Panc1 (cell line): Measurements from ENCODE around the gene MRTFA. TPM values are rescaled to one million over a fixed set of nuclear protein-coding genes. Genes with fewer than 3 reads are reported as not detected.
"Not testable (repeated sequence)": the region's sequence is repeated elsewhere in the genome, so short reads cannot be mapped to it uniquely, and the experiment has no call there.

Source experiments
- ATAC-seq: fragments of 200-7000 bp; cut with Tn5 transposase; 2 replicates; pipeline ENCODE4 v1.9.1; 2020; ENCODE audit warnings: mild to moderate bottlenecking, moderate library complexity
- BruUV-seq: library from RNA; stranded (reverse); fragments of 400-500 nt; replicated peaks from 2 replicates; lab custom pipeline; 2021; lab: Mats Ljungman, UMichigan
- CTCF ChIA-PET: fragments of 300-600 bp; sonication (Branson Sonifier 250); formaldehyde crosslinking; loops from one replicate; lab custom pipeline; 2022; ENCODE audit warnings: antibody characterized with exemption; lab: Charles Lee
- POLR2A ChIA-PET: fragments of 300-600 bp; sonication (Branson Sonifier 250); formaldehyde crosslinking; loops from one replicate; lab custom pipeline; 2022; ENCODE audit warnings: antibody characterized with exemption; lab: Charles Lee
- DNase-seq: peaks from one replicate; pipeline ENCODE4 v3.0.0-alpha.2; 2010; ENCODE audit warnings: low read depth, low spot score
- H3K27ac ChIP-seq: 2 replicates; pipeline ENCODE4 v1.5.1; 2011; ENCODE audit warnings: mild to moderate bottlenecking, low read length, inconsistent platforms
- H3K27me3 ChIP-seq: fragments of 200-500 bp; sonication (Bioruptor generic); 2 replicates; pipeline ENCODE4 v1.6.0; 2014; ENCODE audit warnings: low read length, inconsistent platforms; ENCODE audit not compliant: control insufficient read depth, insufficient read depth
- H3K36me3 ChIP-seq: fragments of 200-500 bp; sonication (Bioruptor generic); 2 replicates; pipeline ENCODE4 v1.5.1; 2014; ENCODE audit warnings: inconsistent platforms, mild to moderate bottlenecking, low read length, moderate library complexity; ENCODE audit not compliant: control insufficient read depth, insufficient read depth
- H3K4me1 ChIP-seq: 2 replicates; pipeline ENCODE4 v1.5.1; 2011; ENCODE audit warnings: inconsistent platforms, mild to moderate bottlenecking, low read length, moderate library complexity; ENCODE audit not compliant: control insufficient read depth, insufficient read depth
- H3K4me3 ChIP-seq, 2 experiments: 2 replicates each; pipeline ENCODE4 v1.5.1; 2011 to 2012; ENCODE audit warnings: low read depth in 2 of 2, low read length in 2 of 2, mild to moderate bottlenecking in 2 of 2, inconsistent platforms in 1 of 2, moderate library complexity in 1 of 2
- H3K9me3 ChIP-seq: fragments of 200-500 bp; sonication (Bioruptor generic); 2 replicates; pipeline ENCODE4 v1.5.1; 2014; ENCODE audit warnings: low read depth, mild to moderate bottlenecking, inconsistent platforms, low read length, moderate library complexity; ENCODE audit not compliant: control insufficient read depth, insufficient read depth
- POLR2AphosphoS5 ChIP-seq: IDR thresholded peaks from 2 replicates; pipeline ENCODE4 v1.6.1; 2012; ENCODE audit warnings: mild to moderate bottlenecking, low read depth, low read length, moderate library complexity
- SIN3A ChIP-seq: IDR thresholded peaks from 2 replicates; pipeline ENCODE4 v1.6.1; 2012; ENCODE audit warnings: low read depth, mild to moderate bottlenecking, low read length, moderate library complexity, borderline replicate concordance; ENCODE audit not compliant: insufficient read depth
- TCF7L2 ChIP-seq: IDR thresholded peaks from 2 replicates; pipeline ENCODE4 v1.6.1; 2011; ENCODE audit warnings: mild to moderate bottlenecking, low read depth, low read length, inconsistent platforms
- in situ Hi-C: cut with HindIII; loops from 2 replicates; pipeline ENCODE4 v1.10.0; 2016; ENCODE audit warnings: low sequenced_read_pairs, low pct_unique_long_range_greater_than_20kb
- intact Hi-C: fragments of 100-400 bp; cut with micrococcal nuclease; formaldehyde crosslinking; loops from one replicate; pipeline ENCODE4 v1.10.0; 2022; ENCODE audit not compliant: unreplicated experiment
- total RNA-seq: library from RNA; stranded (reverse); gene quantifications from one replicate; pipeline ENCODE4 v1.2.1, GENCODE V29; 2021; ENCODE audit not compliant: unreplicated experiment
- TF ChIP-seq, protein P1 (sequence below), 2 experiments: IDR thresholded peaks; 2 replicates each; pipeline ENCODE4 v1.6.1; 2011 to 2012; ENCODE audit warnings: low read depth in 2 of 2, control low read depth in 1 of 2, low read length in 1 of 2, mild to moderate bottlenecking in 1 of 2, moderate library complexity in 1 of 2; ENCODE audit not compliant: insufficient read depth in 1 of 2
- TF ChIP-seq, protein P2 (sequence below): fragments of 450-650 bp; IDR thresholded peaks from 2 replicates; pipeline ENCODE4 v1.5.1; 2017; ENCODE audit warnings: mild to moderate bottlenecking

MRTFA gene
- total RNA-seq, 1 experiment from 2014 or later, result 62.1 TPM

DNA sequence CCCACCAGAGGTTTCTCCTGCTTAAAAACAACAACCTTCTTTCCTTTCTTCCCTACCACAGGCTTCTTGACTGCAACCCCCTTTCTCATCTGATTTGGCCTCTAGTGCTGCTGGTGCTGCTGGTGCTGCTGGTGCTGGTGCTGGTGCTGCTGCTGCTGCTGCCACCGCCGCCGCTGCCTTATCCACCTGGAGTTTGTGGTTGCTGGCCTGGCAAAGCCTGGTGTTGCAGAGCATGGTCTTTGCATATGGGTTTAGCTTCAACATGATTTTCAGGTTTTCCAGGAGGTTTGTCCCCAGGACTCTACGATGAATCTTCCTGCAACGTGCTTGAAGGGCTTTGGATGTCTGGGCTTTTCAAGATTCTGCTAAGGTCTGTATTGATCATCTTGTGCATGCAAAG is 49.7 kb downstream of the MRTFA start:
- POLR2A ChIA-PET, result no interaction called here

GRCh38 chr22:40585310-40585751 is 51.2 kb downstream of the MRTFA start:
- Histone ChIP-seq H3K4me1 (no peaks in the 10 kb centered on the region), H3K4me3 (no peak overlapping the region), H3K27me3 (no peaks in the 10 kb centered on the region), H3K27ac (no peak overlapping the region), H3K9me3 (no peaks in the 10 kb centered on the region), H3K36me3 (no peaks in the 10 kb centered on the region)
- in situ Hi-C loops, result no loop called here
- TF ChIP-seq, protein P1, sequence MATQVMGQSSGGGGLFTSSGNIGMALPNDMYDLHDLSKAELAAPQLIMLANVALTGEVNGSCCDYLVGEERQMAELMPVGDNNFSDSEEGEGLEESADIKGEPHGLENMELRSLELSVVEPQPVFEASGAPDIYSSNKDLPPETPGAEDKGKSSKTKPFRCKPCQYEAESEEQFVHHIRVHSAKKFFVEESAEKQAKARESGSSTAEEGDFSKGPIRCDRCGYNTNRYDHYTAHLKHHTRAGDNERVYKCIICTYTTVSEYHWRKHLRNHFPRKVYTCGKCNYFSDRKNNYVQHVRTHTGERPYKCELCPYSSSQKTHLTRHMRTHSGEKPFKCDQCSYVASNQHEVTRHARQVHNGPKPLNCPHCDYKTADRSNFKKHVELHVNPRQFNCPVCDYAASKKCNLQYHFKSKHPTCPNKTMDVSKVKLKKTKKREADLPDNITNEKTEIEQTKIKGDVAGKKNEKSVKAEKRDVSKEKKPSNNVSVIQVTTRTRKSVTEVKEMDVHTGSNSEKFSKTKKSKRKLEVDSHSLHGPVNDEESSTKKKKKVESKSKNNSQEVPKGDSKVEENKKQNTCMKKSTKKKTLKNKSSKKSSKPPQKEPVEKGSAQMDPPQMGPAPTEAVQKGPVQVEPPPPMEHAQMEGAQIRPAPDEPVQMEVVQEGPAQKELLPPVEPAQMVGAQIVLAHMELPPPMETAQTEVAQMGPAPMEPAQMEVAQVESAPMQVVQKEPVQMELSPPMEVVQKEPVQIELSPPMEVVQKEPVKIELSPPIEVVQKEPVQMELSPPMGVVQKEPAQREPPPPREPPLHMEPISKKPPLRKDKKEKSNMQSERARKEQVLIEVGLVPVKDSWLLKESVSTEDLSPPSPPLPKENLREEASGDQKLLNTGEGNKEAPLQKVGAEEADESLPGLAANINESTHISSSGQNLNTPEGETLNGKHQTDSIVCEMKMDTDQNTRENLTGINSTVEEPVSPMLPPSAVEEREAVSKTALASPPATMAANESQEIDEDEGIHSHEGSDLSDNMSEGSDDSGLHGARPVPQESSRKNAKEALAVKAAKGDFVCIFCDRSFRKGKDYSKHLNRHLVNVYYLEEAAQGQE (IDR thresholded peaks at IDR 0.05; ENCODE audit: insufficient read depth in 1 of 2, low read depth in 2 of 2, low read length in 1 of 2), result no peak
- TF ChIP-seq, protein P2, sequence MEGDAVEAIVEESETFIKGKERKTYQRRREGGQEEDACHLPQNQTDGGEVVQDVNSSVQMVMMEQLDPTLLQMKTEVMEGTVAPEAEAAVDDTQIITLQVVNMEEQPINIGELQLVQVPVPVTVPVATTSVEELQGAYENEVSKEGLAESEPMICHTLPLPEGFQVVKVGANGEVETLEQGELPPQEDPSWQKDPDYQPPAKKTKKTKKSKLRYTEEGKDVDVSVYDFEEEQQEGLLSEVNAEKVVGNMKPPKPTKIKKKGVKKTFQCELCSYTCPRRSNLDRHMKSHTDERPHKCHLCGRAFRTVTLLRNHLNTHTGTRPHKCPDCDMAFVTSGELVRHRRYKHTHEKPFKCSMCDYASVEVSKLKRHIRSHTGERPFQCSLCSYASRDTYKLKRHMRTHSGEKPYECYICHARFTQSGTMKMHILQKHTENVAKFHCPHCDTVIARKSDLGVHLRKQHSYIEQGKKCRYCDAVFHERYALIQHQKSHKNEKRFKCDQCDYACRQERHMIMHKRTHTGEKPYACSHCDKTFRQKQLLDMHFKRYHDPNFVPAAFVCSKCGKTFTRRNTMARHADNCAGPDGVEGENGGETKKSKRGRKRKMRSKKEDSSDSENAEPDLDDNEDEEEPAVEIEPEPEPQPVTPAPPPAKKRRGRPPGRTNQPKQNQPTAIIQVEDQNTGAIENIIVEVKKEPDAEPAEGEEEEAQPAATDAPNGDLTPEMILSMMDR, result no peak
- TF ChIP-seq SIN3A (no peak), POLR2AphosphoS5 (no peak), TCF7L2 (no peak)
- DNase-seq, result no peak
- no peak for ATAC-seq
- ChIA-PET CTCF (no interaction called here), POLR2A (no interaction called here)
- intact Hi-C loops, result no loop called here
- BruUV-seq, result no TSS peak

More for the DNA sequence above, 49.7 kb downstream of the MRTFA start:
- Histone ChIP-seq H3K27ac (no peak overlapping the region), H3K27me3 (no peaks in the 10 kb centered on the region), H3K4me1 (no peaks in the 10 kb centered on the region; the same call in 1 of the 2 replicates), H3K4me3 (no peak overlapping the region), H3K9me3 (no peaks in the 10 kb centered on the region), H3K36me3 (no peaks in the 10 kb centered on the region)
- DNase-seq (no peak), ATAC-seq (no peak)
- intact Hi-C loops, result no loop called here
- CTCF ChIA-PET, result interaction anchor here (0.6 kb wide), 1 partner anchor 60 kb away, joined by 3 read pairs; no protein-coding TSS in a partner anchor
- in situ Hi-C loops, result no loop called here
- BruUV-seq, result no TSS peak
- no peak for TF ChIP-seq POLR2AphosphoS5
- TF ChIP-seq, protein P2, result no peak
- TF ChIP-seq, protein P1 (IDR thresholded peaks at IDR 0.05; ENCODE audit: insufficient read depth in 1 of 2, low read depth in 2 of 2, low read length in 1 of 2), result no peak

DNA sequence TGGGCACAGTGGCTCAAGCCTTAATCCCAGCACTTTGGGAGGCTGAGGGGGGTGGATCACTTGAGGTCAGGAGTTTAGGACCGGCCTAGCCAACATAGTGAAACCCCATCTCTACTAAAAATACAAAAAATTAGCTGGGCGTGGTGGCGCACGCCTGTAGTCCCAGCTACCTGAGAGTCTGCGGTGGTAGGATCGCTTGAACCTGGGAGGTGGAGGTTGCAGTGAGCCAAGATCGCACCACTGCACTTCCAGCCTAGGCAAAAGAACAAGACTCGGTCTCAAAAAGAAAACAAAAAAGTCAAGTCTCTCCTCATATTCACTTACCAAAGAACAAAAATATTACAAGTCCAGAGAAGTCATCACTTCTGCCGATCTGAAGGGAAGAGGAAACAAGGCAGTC is 51.8 kb downstream of the MRTFA start:
- DNase-seq, H3K27me3 ChIP-seq, in situ Hi-C loops, H3K9me3 ChIP-seq, H3K36me3 ChIP-seq, H3K27ac ChIP-seq, H3K4me3 ChIP-seq, ATAC-seq, H3K4me1 ChIP-seq, BruUV-seq, intact Hi-C loops, CTCF ChIA-PET: not testable (repeated sequence)
- POLR2A ChIA-PET, result interaction anchor here (0.6 kb wide), 1 partner anchor 1094 kb away, joined by 3 read pairs; no protein-coding TSS in a partner anchor
